SIG-M5 (cell line): ENCODE data around the gene TGFBR2.
"Not testable (repeated sequence)": the region's sequence is repeated elsewhere in the genome, so short reads cannot be mapped to it uniquely, and the experiment has no call there.

ENCODE experiments used
- DNase-seq: peaks from one replicate; lab custom pipeline; 2025; lab: John Stamatoyannopoulos, UW

The TGFBR2 gene

DNA sequence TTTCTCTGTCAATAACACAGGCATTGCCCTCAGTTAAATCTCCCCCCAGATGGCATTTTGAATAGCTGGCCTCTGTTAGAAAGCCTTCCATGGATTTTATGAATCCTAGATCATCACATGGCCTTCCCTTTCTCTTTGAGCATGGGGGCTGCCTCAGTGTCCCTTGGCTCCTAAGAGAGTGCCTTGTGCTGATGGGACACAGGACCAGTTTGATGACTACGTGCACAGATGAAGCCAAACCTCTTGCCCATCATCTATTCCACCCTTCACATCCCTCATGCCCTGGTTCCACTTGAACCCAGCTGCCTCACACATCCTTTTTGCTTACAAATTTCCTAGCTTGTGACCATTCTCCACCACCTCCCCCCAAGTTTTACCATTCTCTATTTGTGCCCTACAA, 12.9 kb downstream of the TGFBR2 start:
- DNase-seq: no peak

DNA sequence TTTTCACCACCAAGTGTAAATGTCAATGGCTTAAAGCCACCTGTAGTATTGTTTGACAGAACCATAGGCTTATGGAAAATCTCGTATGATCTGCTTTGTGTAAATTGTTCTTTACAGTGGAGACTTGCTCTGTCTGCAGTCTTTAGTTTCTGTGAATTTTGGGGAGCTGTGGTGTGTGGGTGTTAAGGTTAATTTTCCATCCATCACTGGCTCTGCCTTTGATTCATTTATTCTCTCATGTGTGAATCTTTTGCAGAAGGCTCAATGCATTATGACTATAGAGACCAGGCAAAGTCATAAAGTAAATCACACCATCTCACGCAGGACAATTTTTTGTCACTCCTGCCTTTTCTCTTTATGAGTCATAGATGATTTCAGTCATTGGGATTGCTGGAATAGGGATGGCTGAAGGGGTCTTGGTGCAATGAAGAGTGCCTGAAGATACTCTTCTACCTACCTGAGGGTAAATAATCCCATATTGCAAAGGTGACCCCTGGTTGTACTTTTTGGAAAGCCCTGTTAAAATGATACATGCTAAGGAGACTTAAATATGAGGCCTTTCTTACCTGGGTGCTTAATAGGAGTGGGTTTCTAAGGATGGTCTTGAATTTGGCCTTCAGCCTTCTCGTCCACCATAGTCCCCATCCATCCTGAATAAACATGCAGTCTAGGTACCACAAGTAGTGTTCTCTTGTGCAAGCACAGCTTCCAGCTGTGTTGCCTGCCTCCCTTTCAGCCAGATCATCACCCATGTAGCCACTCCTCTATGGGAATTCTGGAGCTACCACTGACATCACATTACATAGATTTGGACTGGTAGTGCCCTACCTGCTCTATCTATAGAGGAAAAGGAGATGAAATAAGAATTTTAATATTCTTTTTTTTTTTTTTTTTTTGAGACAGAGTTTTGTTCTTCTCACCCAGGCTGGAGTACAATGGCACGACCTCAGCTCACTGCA, 14.3 kb downstream of the TGFBR2 start:
- DNase-seq: no peak

DNA sequence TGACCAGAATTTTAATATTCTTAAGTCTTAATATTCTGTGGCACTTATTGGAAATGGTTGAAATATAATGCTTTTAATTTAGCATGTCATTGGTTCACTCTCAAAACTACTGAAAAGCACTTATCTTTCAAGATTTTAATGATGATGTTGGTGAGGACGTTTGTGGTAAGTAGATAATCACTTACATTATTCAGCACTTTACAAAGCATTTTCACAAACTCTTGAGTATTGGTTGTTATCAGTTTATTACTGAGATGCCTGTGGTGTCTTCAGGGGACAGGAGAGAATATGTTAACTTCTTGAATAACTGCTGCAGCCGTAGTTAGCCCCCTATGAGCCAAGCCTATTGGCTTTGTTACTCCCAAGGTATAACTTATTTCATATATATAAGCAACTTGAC, 15.2 kb downstream of the TGFBR2 start:
- no peak for DNase-seq

DNA sequence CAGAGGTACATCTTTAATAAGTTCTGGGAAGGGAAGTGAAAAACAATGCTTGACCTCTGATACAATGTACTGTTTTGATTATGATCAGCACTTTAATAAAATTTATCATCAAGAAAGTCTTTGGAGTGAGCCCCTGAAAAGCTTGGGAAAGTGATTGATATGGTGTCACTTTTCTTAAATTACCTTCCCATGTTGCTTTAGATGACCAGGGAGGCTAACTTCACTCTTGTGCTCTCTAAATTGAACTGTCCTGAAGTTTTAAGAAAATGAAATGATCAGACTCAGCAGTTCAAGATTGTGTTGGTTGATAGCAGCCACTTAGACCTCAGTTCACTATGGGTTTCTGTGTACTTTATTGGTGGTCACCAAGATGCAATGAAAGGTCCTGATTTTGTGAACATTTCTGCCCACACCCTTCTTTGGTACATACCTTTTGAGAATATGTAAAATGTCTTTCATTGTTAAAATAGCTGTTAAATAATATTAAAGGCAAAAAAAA, 15.7 kb downstream of the TGFBR2 start:
- no peak for DNase-seq

DNA sequence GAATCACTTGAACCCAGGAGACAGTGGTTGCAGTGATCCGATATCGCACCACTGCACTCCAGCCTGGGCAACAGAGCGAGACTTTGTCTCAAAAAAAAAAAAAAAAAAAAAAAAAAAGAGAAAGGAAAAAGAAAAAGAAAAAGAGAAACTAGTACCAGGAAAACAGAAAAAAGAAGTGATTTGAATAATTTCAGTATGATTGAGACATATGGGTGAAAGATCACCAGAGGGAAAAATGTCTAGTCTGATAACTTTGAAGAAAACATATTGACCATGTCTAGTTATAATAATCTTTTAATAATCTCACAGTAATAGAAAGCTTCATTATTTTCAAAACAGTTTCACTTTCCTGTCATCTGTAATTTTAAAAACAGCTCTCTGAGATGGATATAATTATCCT, 16.4 kb downstream of the TGFBR2 start:
- no peak for DNase-seq

DNA sequence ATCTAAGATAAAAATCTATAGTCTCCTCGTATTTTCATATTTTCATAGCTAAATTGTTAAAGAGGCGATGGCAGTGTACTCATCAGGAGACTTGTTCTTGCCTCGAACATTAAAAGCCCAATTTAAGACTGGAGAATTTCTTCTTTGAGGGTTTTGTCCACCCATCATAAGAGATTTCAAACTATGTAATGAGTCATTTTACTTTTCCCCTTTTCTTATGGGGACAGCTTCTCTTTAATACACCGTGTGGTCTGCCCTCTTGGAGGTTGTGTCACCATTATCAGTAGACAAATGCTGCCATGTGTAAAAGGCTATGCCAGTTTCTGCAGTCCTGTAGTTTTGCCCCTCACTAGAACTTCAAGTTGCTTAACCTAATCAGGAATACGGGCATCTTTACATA, 16.9 kb downstream of the TGFBR2 start:
- DNase-seq: no peak

DNA sequence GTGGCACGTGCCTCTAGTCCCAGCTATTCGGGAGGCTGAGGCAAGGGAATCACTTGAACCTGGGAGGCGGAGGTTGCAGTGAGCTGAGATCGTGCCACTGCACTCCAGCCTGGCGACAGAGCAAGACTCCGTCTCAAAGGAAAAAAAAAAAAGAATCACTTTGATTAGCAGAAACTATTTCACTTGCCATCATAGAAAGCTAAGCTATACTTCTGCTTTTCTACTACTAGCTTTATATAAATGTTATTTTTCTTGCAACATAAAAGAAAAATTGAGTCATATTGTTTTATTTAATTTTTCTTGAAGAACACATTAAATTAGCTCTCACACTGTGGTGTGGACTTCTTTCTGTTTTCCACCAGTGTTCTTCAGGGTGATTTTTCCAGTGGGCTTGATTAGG, 18.1 kb downstream of the TGFBR2 start:
- not testable (repeated sequence) for DNase-seq

DNA sequence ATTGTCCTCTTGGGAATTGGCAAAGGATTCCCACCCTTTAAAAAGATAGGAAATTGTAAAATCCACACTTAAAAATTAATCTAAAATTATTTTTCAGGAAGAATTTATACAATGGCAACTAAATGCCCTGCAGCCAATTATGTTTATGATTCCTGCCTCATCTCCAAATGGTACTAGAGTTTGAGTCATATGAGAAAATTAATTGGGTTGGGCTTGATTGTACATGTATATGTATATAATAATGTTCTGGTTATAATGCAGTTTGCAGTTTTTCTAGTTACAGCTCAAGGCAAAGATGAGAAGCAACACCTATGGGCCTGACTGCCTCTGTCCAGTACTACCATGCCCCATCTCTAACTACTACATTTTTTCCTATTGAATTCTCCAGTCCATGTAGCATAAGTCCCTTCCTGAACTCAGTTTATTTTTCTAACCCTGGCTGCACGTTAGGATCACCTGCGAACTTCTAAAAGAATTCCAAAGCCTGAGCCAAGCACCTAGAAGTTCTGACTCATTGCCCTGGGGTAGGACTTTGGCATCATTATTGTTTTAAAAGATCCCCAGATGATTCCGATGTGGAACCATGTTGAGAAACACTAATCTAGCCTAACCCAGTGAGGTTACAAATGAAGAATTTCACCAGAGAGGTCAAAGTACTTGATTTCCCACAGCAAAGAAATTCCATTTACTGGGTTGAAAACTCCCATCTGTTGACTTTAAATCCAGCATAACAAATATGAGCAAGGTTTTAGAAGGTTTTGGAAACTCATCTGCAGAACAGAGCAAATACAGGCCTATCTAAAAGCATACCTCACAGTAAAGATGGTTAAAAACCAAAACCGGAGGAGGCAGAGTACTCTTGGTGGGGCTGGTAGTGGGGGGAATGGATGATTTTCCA, 19.4 kb downstream of the TGFBR2 start:
- DNase-seq: no peak

DNA sequence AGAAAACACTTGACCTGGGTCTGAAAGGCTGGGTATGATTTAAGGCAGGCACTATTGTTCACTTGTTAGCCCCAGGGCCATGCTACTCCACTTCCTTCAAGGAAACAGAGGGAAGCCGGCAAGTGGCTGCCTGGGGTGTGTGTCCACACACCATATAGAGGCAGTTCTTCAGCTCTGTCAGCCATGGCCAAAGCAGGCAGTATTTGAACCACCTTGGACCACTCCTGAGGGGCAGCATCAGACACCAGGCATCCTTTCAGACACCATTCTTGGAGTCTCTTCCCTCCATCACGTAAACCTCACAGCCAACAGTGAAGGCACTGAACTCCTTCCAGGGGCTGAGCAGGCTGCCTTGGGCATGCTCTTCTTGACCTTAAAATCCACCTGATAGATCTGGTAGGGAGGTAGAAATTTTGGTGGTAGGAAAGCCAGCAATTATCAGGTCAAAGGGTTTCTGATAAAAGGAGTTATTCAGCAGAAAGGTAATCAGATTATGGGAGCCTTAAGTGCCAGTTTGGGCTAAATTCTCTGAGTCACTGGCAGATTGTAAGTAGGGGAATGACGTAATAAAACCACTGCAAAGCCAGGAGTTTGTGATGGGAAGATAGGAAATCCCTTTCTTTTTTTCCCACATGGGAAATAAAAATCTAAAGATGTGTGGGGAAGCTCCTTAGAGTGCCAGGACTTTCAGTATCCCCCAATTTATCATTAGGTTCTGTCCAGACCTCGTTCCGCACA, 20.2 kb downstream of the TGFBR2 start:
- DNase-seq: no peak

DNA sequence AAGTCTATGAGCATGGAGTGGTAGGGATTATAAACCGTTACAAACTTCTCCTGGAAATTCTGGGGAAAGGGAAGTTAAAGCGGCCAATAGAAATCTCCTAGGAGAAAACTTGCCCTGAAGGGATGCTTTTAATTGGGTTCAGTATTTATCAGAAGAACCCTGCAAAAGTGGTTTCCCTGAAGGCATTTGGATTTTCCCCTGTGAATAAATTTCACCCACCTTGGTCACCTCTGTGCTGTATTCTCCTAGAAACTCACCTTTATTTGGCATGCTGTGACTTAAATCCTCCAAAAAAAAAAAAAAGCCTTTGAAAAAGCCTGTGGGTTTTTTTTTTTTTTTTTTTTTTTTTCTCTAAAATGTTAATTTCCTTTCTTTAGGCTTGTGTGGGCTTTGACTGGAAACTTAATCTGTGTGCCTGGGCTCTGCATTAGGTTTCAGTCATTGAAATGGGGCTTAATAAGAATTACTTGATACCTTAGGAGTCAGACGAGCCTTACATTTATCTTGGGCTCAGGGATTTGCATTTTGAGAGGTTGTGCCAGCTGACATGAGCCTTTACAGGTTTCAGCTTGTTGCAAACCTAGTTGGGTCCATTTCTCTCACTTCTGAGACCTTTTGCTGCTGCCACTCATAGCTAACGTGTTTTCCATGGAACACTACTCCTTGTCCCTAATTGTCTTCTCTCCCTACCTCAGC, 22.0 kb downstream of the TGFBR2 start:
- no peak for DNase-seq

DNA sequence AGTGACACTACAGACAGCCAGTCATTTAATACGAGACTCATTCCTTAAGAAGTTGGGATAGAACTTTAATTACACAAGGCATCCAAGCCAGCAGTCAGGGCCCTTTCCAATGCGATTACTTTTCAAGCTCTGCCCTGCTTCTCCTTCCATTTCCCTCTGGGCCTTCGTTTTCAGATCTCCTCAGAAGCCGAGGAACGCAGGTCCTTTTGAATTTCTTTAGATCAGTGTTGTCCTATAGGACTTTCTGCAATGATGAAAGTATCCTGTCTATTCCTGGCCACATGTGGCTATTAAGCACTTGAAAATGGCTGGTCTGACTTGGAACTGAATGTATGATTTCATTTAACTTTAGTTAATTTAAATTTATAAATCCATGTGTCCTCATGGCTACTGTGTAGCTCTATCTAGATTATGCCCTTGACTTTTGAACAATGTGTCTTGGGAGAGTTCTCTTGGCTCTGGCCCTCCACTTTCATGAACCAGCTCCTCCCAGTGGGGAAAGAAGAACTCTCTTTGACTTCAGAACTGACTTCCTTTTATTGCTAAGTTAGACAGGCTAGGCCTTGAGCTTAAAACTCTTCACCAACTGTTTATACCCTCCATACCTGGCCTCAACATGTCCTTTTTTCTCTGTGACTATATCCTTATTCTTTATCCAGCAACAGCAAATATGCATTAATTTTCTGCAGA, 22.6 kb downstream of the TGFBR2 start:
- DNase-seq: peak; percentile 9

DNA sequence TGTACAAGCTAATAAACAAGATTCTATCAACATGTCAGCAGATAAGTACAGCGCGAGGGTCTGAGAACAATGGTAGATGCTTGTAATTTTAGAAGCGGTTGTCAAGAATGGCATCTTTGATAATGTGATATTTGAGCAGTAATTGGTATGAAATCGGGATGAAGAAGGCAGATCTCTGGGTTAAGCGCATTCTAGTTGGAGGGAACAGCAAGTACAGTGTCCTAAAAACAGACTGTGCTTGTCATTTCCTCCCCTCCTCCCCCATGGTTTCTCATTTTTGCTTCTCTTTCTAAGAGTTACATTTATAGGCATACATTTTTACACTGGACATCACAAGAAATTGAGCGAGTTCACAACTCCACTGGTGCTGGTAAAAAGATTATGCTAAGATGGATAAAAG, 23.3 kb downstream of the TGFBR2 start:
- DNase-seq: no peak

DNA sequence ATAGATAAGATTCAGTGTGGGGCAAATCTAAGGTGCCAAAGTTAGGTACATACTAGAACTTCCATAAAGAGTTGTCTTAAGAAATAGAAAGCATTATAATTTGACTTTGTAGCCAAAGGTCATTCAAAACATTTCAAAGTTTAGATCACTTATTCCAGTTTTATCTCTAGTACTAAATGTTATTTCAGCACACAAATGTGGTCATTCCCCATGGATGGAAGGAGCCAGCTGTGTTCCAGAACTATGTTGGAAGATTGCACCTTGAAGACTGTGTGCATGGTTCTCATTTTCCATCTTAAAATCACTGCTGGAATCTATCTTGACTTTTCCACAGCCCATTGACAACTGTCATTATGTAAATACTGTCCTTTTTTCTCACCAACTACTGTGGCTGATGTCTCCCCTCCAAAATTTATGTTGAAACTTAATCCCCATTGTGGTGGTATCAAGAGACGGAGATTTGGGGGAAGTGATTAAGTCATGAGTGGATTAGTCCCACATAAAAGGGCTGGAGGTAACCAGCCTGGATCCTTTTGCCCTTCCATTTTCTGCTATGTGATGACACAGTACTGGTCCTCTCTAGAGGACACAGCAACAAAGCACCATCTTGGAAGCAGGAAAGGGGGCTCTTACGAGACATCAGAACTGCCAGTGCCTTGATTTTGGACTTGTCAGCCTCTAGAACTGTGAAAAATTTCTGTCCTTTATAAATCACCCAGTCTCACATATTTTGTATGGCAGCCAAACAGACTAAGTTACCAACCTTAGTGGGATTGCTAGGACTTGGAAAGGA, 24.0 kb downstream of the TGFBR2 start:
- no peak for DNase-seq

DNA sequence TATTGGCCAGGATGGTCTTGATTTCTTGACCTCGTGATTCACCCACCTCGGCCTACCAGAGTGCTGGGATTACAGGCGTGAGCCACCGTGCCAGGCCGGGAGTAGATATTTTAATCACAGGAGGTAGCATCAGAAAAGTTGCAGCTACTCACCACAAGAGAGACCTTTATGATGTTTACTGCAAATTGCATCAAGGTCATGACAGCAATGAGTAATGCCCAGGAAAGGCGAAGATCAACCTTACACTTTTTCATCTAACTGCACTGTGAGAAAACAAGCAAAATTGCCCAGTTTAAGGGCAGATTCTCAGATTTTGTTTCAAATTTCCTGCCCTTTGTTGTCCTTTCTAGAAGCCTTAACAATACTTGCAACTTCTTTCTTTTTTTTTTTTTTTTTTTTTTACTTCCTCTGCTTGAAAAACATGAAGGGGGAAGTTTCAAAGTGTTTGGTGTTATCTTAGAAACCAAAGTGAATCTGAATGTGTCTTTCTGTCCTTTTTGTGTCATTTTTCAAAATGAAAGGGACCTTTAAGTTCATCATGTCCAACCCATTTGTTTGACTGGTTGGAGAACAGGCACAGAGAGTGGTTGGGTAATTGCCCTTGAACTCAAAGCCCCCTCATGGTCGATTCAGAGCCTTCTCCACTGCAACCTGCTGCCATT, 25.0 kb downstream of the TGFBR2 start:
- peak; percentile 38 for DNase-seq

DNA sequence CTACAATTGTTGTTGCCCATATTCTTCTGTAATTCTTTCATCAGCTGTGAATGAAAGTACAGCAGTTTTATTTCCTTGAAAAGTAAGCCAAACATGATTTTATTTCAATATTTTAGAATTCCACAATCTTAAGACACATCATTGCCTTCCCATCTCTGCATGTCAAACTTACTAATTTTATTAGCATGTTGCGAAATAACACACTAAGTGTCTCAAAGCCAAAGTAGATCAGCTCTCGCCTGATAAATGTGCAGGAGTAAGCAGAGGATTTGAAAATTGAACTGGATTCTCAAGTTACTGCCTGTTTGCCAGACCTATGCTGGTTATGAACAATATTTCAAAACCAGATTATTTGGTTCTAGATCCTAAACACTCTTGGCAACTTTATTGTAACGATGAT, 25.7 kb downstream of the TGFBR2 start:
- DNase-seq: no peak

DNA sequence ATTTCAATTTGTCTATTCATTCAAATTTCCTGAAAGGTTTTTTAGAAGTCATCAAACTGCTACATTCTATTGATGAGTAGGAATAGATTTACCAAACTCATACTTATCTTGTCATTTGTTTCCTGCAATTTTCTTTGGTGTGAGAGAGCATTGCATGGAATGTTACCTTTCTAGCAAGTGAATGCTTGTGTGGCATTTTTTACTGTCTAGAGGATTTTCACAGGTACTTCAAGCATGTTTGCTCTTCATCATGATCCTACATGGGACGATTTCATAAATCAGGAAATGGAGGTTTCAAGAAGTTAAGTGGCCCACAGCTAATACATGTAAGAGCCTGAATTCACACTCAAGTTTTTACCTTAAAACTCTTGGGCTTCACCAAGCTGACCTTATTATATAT, 26.1 kb downstream of the TGFBR2 start:
- no peak for DNase-seq

DNA sequence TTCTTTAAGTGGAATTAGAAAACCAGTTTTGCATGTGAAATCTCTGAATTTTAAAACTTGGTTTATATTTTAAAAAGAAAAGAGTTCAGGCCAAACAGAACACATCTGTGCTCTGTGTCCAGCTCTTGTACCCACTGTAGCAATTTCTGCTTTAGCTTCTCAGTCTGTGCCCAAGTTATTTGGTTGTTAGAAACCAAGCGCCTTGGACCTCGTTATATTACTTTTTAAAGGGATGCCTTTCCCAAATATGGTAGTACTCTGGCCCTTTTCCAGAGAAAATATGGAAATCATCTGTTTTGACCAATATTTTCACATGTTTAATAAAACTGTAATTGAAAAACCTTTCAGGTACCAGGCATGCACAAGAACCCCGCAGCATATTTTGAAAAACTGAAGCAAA, 27.3 kb downstream of the TGFBR2 start:
- no peak for DNase-seq

DNA sequence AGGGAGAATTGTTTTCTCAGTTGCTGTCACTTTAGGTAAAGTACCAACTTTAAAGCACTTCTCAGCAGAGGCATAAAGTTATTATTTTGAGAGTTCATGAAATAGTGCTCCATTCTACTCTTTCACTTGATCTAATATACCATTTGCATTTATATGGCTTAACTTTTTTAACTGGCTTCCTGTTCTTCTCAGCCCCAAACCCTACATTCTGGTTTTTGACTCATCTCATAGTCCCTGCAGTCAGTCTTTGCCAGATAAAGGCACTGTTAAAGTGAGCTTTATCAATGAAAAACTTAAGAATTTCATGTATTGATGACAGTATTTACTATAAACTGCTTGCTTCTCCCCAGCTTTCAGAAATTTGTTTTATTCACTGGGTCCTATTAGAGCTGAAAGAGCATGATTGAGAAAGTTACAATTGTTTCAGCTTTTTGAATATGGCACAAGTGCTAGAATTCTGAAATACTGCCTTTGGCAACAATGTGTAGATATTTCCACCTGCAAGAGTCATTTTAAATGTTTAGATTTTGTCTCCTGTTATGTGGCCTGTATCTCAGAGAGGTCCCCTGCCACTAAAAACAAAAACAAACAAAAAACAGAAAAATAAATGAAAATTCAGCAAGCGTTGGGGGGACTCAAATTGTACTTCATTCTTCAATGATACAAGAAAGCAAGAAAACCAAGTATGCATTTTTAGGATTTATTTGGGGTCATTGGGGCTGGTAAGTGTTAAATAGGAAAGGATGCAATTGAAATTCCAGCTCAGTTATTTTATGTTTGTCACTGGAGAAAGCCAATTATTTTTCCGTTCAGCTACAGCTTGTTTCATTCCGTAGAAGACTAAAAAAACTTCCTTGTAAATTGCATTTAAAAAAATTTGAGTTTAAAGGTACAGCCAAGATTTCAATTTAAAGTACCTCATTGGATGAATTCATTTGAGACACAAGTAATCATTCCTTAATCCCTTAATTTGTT, 28.6 kb downstream of the TGFBR2 start:
- DNase-seq: no peak
